ENCODE data around the gene TMEM92. TPM values are rescaled to one million over a fixed set of nuclear protein-coding genes. Genes with fewer than 3 reads are reported as not detected.

TMEM92 gene
- 10.9 TPM for polyA plus RNA-seq (2012; ENCODE audit: insufficient read length, low read depth)

DNA sequence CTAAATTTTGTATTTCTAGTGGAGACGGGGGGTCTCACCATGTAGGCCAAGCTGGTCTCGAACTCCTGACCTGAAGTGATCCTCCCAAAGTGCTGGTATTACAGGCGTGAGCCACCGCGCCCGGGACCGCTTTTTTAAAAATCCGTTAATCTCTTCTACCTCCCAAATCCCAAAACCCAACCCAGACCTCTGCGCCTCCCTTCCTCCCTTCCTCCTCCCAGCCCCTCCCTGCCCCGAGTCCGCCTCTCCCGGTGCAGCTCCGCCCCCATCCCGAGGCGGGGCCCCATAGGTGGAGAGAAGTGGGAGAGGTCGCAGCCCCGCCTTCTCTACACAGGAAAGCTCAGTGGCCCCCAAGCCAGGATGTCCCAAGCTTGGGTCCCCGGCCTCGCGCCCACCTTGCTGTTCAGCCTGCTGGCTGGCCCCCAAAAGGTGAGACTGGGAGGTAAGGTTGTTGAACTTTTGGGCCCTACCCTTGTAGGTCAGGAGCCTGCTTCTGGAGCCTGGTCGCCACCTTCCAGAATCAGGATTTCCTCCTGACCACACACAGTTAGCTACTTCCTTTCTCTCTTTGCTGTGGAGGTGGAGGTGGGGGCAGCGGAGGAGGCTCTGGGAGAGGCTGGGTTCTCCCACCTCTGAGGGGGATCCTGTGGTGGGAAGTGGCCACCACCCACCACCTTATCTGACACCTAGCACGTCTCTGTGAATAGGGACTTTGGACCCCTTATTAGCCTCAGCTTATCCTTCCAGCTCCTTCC lies at the start of gene TMEM92:
TMEM92 (plus strand) TSS at position 325 of the 755 bp plus-strand sequence; CDS start at position 361, 36 bp downstream.
- no peak for TF ChIP-seq POLR2AphosphoS5 (IDR thresholded peaks at IDR 0.05; ENCODE audit: low read depth, low read length)
- no peak for TF ChIP-seq TAF1 (IDR thresholded peaks at IDR 0.05; ENCODE audit: borderline replicate concordance, insufficient read depth, low read length)
- no peak for TF ChIP-seq SIN3A (IDR thresholded peaks at IDR 0.05; ENCODE audit: borderline replicate concordance, insufficient read depth, low read length)
- no peak for TF ChIP-seq FOXP2 (optimal IDR thresholded peaks at IDR 0.05; ENCODE audit: borderline replicate concordance, extremely low read depth, extremely low read length, insufficient read depth)
- TF ChIP-seq, protein P1, sequence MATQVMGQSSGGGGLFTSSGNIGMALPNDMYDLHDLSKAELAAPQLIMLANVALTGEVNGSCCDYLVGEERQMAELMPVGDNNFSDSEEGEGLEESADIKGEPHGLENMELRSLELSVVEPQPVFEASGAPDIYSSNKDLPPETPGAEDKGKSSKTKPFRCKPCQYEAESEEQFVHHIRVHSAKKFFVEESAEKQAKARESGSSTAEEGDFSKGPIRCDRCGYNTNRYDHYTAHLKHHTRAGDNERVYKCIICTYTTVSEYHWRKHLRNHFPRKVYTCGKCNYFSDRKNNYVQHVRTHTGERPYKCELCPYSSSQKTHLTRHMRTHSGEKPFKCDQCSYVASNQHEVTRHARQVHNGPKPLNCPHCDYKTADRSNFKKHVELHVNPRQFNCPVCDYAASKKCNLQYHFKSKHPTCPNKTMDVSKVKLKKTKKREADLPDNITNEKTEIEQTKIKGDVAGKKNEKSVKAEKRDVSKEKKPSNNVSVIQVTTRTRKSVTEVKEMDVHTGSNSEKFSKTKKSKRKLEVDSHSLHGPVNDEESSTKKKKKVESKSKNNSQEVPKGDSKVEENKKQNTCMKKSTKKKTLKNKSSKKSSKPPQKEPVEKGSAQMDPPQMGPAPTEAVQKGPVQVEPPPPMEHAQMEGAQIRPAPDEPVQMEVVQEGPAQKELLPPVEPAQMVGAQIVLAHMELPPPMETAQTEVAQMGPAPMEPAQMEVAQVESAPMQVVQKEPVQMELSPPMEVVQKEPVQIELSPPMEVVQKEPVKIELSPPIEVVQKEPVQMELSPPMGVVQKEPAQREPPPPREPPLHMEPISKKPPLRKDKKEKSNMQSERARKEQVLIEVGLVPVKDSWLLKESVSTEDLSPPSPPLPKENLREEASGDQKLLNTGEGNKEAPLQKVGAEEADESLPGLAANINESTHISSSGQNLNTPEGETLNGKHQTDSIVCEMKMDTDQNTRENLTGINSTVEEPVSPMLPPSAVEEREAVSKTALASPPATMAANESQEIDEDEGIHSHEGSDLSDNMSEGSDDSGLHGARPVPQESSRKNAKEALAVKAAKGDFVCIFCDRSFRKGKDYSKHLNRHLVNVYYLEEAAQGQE (IDR thresholded peaks at IDR 0.05; ENCODE audit: insufficient read depth in 1 of 2, low read depth in 2 of 2, low read length in 2 of 2), result no peak

DNA sequence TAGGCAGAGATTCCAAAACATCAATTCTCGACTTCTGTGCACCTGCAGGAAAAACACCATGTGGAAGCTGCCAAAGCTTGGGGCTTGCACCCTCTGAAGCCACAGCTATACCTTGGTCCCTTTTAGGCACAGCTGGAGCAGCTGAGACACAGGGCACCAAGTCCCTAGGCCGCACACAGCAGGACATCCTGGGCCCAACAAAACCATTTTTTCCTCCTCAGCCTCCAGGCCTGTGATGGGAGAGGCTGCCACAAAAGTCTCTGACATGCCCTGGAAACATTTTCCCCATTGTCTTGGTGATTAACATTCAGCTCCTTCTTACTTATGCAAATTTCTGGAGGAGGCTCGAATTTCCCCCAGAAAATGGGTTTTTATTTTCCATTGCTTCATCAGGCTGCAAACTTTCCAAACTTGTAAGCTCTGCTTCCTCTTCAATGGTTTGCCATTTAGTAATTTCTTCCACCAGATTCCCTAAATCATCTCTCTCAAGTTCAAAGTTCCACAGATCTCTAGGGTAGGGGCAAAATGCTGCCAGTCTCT lies 48.5 kb upstream of the TMEM92 start:
- TF ChIP-seq FOXP2 (optimal IDR thresholded peaks at IDR 0.05; ENCODE audit: borderline replicate concordance, extremely low read depth, extremely low read length, insufficient read depth), result no peak
- no peak for TF ChIP-seq TAF1 (IDR thresholded peaks at IDR 0.05; ENCODE audit: borderline replicate concordance, insufficient read depth, low read length)
- no peak for TF ChIP-seq SIN3A (IDR thresholded peaks at IDR 0.05; ENCODE audit: borderline replicate concordance, insufficient read depth, low read length)
- TF ChIP-seq, protein P1 (IDR thresholded peaks at IDR 0.05; ENCODE audit: insufficient read depth in 1 of 2, low read depth in 2 of 2, low read length in 2 of 2), result no peak
- no peak for TF ChIP-seq POLR2AphosphoS5 (IDR thresholded peaks at IDR 0.05; ENCODE audit: low read depth, low read length)

DNA sequence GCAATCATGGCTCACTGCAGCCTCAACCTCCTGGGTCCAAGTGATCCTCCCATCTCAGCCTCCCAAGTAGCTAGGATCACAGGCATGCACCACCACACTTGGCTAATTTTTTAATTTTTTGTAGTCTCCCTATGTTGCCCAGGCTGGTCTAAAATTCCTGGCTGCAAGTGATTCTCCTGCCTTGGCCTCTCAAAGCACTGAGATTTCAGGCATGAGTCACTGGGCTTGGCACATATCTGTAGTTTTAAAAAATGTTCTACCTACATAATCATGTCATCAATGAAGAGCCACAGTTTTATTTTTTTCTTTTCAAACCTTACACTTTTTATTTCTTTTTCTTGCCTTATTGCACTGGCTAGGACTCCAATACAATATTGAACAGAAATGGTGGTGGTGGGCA lies 39.7 kb upstream of the TMEM92 start:
- TF ChIP-seq SIN3A (IDR thresholded peaks at IDR 0.05; ENCODE audit: borderline replicate concordance, insufficient read depth, low read length) (no peak), POLR2AphosphoS5 (IDR thresholded peaks at IDR 0.05; ENCODE audit: low read depth, low read length) (no peak), FOXP2 (optimal IDR thresholded peaks at IDR 0.05; ENCODE audit: borderline replicate concordance, extremely low read depth, extremely low read length, insufficient read depth) (no peak), TAF1 (IDR thresholded peaks at IDR 0.05; ENCODE audit: borderline replicate concordance, insufficient read depth, low read length) (no peak)
- TF ChIP-seq, protein P1 (IDR thresholded peaks at IDR 0.05; ENCODE audit: insufficient read depth in 1 of 2, low read depth in 2 of 2, low read length in 2 of 2), result no peak

DNA sequence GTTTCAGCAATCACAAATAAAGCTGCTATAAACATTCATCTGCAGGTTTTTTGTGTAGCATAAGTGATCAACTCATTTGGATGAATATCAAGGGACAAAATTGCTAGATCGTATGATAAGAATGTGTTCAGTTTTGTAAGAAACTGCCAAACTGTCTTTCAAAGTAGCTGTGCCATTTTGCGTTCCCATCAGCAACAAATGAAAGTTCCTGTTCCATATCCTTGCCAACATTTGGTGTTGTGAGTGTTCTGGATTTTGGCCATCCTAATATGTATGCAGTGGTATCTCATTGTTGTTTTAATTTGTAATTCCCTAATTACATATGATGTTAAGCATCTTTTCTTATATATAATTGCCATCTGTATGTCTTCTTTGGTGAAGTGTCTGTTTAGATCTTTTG lies 36.4 kb upstream of the TMEM92 start:
- TF ChIP-seq POLR2AphosphoS5 (IDR thresholded peaks at IDR 0.05; ENCODE audit: low read depth, low read length) (no peak), TAF1 (IDR thresholded peaks at IDR 0.05; ENCODE audit: borderline replicate concordance, insufficient read depth, low read length) (no peak), SIN3A (IDR thresholded peaks at IDR 0.05; ENCODE audit: borderline replicate concordance, insufficient read depth, low read length) (no peak), FOXP2 (optimal IDR thresholded peaks at IDR 0.05; ENCODE audit: borderline replicate concordance, extremely low read depth, extremely low read length, insufficient read depth) (no peak)
- TF ChIP-seq, protein P1 (IDR thresholded peaks at IDR 0.05; ENCODE audit: insufficient read depth in 1 of 2, low read depth in 2 of 2, low read length in 2 of 2), result no peak
